ENCODE results near the gene ATP11A.

The ATP11A gene

GRCh38 chr13:112744168-112745021, 54.6 kb downstream of the ATP11A start:
- no peak for DNase-seq

DNA sequence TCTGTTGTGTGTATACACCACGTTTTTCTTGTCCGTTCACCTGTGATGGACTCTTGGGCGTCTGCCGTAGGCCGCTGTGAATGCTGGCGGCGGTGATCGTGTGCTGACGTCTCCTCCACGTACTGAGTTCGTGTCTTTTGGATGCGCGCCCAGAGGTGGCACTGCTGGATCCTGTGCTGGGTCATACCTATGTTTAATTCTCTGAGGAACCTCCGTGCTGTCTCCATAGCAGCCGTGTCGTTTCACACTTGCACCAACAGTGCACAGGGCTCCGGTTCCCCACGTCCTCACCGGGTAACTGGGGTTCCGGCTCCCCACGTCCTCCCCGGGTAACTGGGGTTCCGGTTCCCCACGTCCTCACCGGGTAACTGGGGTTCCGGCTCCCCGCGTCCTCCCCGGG, 56.2 kb downstream of the ATP11A start:
- no peak for DNase-seq

- DNase-seq: peak; percentile 29
Measured at GRCh38 chr13:112747256-112747655, 57.4 kb downstream of the ATP11A start.

DNA sequence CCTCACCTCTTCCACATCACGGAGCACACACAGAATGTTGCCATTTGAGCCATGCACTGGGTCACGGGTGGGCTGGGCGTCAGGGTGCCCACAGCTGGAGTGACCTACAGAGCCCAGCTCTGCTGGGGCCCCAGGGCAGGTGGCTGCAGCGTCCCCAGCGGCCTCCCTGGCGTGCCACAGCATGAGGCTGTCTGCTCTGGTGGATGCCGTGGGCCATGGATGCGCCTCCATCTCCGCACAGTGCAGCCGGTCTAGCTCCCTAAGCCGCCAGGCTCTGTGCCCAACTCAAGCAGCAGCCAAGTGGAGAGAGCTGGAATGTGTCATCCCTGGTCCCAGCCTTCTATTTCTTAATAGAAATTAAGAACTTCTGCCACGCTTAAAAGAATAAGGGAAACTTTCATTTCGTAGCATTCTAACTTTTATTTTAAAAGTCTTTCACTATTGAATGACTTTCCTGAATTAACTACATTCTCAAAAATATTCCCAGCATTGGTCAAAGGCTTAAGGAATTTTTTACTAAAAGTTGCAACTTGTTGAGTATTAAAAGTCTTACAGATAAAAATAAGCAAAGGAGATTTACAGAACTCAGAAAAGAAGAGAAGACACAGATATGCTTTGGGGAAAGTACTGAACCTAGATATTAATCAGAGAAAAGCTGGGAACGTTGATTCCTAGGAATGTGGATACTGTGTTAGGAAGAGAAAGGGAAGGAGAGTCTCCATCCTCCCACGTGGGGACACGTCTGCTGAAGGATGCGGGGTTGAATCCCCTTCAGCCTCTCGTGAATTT, 59.3 kb downstream of the ATP11A start:
- peak; percentile 26 for DNase-seq

DNA sequence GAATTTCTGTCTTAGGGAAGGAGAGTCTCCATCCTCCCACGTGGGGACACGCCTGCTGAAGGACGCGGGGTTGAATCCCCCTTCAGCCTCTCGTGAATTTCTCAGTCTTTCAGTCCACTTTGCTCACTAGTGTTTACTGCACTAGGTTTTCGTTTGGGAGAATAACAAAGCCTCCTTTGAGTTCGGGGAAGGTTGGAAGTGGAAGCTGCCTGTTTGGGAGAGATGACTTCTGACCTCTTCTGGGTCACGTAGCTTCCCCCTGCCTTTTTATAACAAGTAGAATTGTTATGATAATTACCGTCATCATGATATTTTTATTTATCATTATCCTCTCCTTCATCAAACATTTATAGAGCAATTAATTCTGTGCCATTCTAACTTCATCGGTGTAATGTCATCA, 60.7 kb downstream of the ATP11A start:
- no peak for DNase-seq

DNA sequence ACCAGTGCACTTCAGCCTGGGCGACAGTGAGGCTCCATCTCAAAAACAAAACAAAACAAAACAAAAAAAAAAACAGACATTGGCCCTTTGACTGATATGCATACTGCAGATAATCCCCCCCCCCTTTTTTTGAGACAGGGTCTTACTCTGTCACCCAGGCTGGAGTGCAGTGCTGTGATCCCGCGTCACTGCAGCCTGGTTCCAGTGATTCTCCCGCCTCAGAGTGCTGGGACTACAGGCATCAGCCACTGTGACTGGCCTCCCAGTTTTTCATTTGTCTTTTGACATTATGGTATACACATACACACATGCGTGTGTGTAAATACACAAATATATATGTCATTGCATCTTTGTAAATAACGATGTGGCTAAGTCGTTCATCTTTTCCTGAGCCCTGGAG, 61.8 kb downstream of the ATP11A start:
- no peak for DNase-seq

GRCh38 chr13:112752211-112752610, 62.4 kb downstream of the ATP11A start:
- DNase-seq: no peak

DNA sequence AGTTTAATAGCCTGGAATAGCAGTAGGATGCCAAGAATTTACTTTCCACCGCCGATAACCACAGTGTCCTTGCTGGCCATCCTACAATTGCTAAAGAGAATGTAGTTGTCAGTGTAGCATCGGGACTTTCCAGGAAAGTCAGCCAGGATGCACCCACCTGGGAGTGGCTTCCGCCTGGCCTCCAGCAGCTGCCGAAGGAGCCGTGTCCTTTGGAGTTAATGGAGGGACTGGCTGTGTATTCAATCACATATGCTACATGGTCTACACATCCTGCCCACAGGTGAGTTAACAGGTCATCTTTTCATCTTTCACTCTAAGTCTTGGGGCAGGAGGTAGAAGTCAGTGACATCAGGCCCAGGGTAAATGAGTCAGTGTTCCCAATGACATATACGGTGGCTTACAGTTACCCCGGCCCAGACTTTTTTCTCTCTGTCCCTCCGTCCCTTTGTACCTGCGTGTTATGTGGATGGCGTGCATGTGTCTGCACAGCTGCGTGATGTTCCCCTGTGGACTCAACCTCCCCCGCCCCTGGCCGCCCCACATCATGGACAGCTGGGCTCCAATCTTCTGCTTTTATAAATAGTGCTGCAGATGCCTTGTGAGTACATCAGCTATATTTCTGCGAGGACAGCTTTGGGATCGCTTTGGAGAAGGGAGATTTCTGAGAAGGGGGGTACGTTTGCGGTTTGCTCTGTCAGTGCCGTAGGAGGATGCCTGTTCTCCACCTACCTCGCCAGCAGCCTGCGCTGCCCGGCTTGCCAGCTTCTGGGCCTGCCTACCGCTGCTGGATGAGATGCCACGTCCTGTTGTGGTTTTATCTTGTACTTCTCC, 63.1 kb downstream of the ATP11A start:
- DNase-seq: peak; percentile 49

GRCh38 chr13:112753833-112754232, 64.0 kb downstream of the ATP11A start:
- no peak for DNase-seq

GRCh38 chr13:112754281-112755025, 64.6 kb downstream of the ATP11A start:
- peak; percentile 18 for DNase-seq

GRCh38 chr13:112755331-112755730, 65.5 kb downstream of the ATP11A start:
- peak; percentile 19 for DNase-seq

DNA sequence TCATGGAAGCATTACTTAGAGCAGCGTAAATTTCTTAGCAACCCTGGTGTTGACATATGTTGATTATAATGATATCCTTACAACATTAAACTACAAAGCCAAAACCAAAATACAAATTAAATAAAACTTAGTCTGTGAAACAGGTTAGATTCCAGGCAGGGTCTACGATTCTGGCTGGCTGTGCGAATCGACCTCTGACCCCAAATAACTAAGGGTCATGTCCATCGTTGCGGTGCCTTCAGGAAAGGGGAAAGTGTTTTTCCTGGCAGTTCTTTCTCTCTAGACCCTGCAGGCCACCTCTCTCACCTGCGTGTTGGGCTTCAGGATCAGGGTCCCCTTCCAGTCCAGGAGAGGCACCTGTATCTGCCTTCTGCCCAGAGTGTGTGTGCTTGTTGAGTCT, 66.2 kb downstream of the ATP11A start:
- DNase-seq: no peak

- no peak for DNase-seq
Measured at GRCh38 chr13:112756511-112756966, 66.7 kb downstream of the ATP11A start.

GRCh38 chr13:112756967-112757758, 67.3 kb downstream of the ATP11A start:
- peak; percentile 21 for DNase-seq

DNA sequence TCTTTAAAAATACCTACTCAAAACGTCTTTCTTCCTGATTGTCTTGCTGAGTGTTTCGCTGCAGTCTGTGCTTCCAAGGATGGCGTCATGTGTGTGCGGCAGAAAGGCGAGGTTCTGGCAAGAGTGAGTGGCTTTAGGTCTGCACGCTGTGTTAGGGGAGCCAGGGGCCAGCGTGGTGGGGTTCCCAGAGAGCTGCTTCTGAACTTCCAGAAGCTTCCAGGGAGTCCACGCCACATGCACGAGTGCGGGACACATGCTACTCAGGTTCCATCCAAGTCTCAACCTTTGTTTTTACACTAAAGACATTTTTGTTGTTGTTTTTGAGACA, 67.9 kb downstream of the ATP11A start:
- DNase-seq: peak; percentile 60

- DNase-seq: no peak
Measured at GRCh38 chr13:112759053-112759452, 69.2 kb downstream of the ATP11A start.

GRCh38 chr13:112759827-112760226, 70.0 kb downstream of the ATP11A start:
- DNase-seq: no peak

GRCh38 chr13:112760435-112760834, 70.6 kb downstream of the ATP11A start:
- DNase-seq: no peak

- no peak for DNase-seq
Measured at GRCh38 chr13:112760931-112761330, 71.1 kb downstream of the ATP11A start.

DNA sequence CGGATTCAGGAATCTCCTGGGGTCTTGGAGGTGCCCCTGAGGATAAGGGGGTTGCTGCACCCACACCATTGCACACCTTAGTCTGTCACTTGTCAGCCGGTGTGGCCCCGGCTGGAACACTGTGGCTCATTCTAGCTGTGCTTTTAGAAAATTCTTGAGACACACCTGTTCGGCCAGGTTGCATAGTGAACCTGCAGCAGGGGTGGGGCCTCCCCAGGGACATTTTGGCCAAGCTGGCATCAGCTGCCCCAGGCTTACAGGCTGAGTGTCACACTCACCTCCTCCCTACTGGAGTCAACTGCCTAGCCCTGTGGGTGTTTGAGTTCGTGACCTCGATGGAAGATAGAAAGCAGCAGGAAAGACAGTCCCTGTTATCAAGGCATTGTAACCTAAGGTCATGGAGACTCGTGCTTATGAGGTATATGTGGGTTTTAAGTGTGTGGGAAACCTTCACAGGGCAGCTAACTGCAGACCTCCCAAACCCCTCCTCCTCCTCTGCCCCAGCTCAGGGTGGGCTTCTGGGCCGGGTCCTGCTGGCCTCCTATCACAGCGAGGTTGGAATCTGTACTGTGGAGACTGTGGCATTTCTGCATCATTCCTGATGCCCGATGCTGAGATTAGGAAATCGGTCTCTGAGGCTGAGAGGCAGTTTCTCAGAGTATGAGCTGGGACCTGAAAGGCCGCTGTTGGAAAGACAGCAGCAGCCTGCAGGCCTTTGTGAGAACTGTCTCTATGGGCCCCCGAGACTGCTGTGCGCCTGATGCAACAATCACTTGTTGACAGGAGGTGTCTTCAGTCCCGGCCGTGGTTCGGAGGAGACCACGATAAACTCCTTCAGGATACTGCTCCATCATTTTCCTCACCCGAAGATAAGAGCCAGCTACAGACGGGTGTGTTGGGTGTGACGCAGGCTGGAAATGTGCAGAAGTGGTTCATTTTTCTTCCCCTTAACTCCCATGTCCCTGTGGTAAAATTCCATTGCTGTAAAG, 72.2 kb downstream of the ATP11A start:
- DNase-seq: no peak

Data from femur (tissue), 1 donor.